Progenitor cell of endocrine pancreas (in vitro differentiated cells): ENCODE data around the gene ITGB7. TPM values are rescaled to one million over a fixed set of nuclear protein-coding genes. Genes with fewer than 3 reads are reported as not detected.

Source experiments
- DNase-seq: peaks from one replicate; pipeline ENCODE4 v3.0.0; 2021; ENCODE audit warnings: low spot score; ENCODE audit not compliant: unreplicated experiment
- H3K27ac Mint-ChIP-seq: 2 replicates; pipeline ENCODE4 v1.8.0; 2021; ENCODE audit warnings: mild to moderate bottlenecking, moderate library complexity, mixed read lengths
- H3K27me3 Mint-ChIP-seq: 2 replicates; pipeline ENCODE4 v1.8.0; 2021; ENCODE audit warnings: mixed read lengths
- H3K36me3 Mint-ChIP-seq: 2 replicates; pipeline ENCODE4 v1.8.0; 2022; ENCODE audit warnings: mixed read lengths; ENCODE audit not compliant: insufficient read depth
- H3K4me1 Mint-ChIP-seq: 2 replicates; pipeline ENCODE4 v1.8.0; 2021; ENCODE audit warnings: low read depth, mixed read lengths
- H3K4me3 Mint-ChIP-seq: 2 replicates; pipeline ENCODE4 v1.8.0; 2021; ENCODE audit warnings: low read depth, mild to moderate bottlenecking, moderate library complexity, mixed read lengths
- H3K9me3 Mint-ChIP-seq: 2 replicates; pipeline ENCODE4 v1.8.0; 2021; ENCODE audit warnings: low read depth, mixed read lengths
- total RNA-seq: library from RNA; stranded (reverse); gene quantifications from 2 replicates; pipeline ENCODE4 v1.2.1, GENCODE V29; 2021
- TF ChIP-seq, protein P1 (sequence below): fragments of 200-600 bp; sonication (generic); IDR thresholded peaks from one replicate; pipeline ENCODE4 v1.5.0; 2021; ENCODE audit warnings: antibody characterized with exemption, mild to moderate bottlenecking; ENCODE audit not compliant: unreplicated experiment

The ITGB7 gene
- total RNA-seq, 1 donor from 2014 or later: 0.29 TPM

DNA sequence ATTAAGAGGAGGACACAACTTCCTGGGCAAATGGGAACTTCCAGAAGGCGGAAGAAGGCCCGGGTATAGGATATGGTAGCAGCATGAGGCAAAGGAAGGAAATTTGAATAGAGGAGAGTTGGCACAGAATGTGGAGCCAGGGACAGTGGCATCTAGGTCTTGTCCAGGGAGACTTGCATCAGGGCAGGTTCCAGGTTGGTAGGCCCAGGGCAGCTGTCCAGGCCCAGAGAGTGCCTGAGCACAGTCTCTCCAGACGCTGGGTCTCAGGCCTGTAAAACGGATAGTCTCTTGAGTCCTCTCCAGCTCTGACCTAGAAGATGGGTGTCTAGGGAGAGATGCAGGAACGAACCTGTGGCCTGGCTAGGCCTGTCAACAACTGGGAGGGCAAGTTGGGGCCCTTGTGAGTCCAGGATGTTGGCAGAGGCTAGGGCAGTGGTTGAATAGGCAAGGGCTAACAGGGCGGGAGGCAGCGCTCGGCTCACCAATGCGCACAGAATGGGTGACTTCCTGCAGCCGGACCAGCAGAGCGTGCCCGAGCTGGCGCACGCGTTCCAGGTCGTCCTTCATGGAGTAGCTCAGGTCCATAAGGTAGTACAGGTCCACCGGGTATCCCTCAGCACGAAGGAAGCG lies 9.9 kb downstream of the ITGB7 start:
- no peak for DNase-seq
- Mint-ChIP-seq H3K27ac (no peak overlapping the region), H3K9me3 (no peaks in the 10 kb centered on the region), H3K4me1 (no peaks in the 10 kb centered on the region), H3K27me3 (peaks cover 54% of the 10 kb centered on the region), H3K36me3 (peaks cover under 1% of the 10 kb centered on the region), H3K4me3 (no peak overlapping the region)
- TF ChIP-seq, protein P1, sequence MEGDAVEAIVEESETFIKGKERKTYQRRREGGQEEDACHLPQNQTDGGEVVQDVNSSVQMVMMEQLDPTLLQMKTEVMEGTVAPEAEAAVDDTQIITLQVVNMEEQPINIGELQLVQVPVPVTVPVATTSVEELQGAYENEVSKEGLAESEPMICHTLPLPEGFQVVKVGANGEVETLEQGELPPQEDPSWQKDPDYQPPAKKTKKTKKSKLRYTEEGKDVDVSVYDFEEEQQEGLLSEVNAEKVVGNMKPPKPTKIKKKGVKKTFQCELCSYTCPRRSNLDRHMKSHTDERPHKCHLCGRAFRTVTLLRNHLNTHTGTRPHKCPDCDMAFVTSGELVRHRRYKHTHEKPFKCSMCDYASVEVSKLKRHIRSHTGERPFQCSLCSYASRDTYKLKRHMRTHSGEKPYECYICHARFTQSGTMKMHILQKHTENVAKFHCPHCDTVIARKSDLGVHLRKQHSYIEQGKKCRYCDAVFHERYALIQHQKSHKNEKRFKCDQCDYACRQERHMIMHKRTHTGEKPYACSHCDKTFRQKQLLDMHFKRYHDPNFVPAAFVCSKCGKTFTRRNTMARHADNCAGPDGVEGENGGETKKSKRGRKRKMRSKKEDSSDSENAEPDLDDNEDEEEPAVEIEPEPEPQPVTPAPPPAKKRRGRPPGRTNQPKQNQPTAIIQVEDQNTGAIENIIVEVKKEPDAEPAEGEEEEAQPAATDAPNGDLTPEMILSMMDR: no peak

- H3K36me3 Mint-ChIP-seq: peaks cover 2% of the 10 kb centered on the region
- H3K9me3 Mint-ChIP-seq: no peaks in the 10 kb centered on the region
- peaks cover 54% of the 10 kb centered on the region for H3K27me3 Mint-ChIP-seq
- H3K4me1 Mint-ChIP-seq: no peaks in the 10 kb centered on the region
- TF ChIP-seq, protein P1: no peak
- no peak for DNase-seq
- H3K4me3 Mint-ChIP-seq: no peak overlapping the region
- H3K27ac Mint-ChIP-seq: no peak overlapping the region
Observed at GRCh38 chr12:53196486-53196885, 10.6 kb downstream of the ITGB7 start.

DNA sequence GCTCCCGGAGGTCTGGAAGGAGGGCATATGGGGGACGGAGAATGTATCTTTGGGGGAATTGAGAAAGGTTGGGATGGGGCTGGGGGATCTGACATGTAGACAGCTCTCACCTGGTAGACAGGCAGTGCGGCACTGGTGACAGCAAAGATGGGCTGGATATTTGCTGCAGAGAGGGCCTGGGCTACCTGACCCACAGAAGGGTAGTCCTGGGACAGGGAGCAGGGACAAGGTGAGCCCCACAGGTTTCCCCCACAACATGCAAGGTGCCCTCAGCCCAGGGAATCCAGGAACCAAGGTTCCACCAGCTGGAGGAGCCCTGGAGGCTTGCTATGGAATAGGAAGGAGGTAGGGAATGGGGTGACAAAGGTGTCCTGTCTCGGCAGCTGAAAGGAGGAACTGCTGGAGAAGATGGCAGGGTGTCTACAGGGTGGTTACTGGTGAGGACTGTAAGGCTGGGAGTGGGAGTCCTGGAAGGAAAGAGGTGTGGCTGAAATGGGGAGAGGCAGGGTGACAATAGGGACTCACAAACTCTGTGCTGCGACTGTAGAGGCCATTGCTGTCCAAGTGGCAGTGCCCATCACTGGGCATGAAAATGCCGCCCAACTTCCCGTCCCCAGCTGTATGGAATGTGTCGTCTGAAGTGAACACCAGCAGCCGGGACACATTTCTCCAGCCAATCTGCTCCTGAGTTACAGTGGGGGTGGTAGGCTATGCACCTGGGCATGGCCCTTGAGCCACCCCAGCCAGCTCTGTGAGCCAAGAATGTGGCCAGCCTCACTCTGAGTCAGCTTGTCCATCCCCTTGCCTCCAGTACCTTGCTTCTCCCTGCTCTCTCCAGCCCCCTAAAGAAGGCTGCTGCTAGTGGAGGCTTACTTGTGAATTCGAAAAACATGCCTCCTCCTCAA lies 11.3 kb downstream of the ITGB7 start:
- Mint-ChIP-seq H3K36me3 (peaks cover 2% of the 10 kb centered on the region), H3K27ac (no peak overlapping the region), H3K27me3 (peaks cover 51% of the 10 kb centered on the region), H3K9me3 (no peaks in the 10 kb centered on the region), H3K4me1 (no peaks in the 10 kb centered on the region), H3K4me3 (no peak overlapping the region)
- TF ChIP-seq, protein P1: no peak
- no peak for DNase-seq

DNA sequence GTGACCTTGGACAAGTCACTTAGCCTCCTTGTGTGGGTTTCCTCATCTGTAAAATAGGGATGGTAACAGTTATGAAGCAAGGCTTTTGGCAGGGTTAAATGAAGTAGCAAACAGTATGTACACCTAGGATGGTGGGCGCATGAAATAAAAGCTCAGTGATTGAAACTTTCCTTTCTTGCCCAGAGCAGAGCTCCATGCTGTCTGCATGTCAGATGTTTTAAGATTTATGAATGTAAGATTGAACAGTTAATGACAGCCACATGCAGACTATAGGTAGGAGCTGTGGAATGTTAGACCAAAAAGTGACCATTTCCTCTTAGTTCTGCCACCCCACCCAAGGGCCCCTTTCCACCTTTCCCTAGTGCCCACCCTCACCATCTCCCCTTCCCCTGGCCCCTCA lies 12.1 kb downstream of the ITGB7 start:
- H3K4me3 Mint-ChIP-seq: no peak overlapping the region
- H3K9me3 Mint-ChIP-seq: no peaks in the 10 kb centered on the region
- no peak overlapping the region for H3K27ac Mint-ChIP-seq
- DNase-seq: no peak
- no peaks in the 10 kb centered on the region for H3K4me1 Mint-ChIP-seq
- TF ChIP-seq, protein P1: no peak
- H3K36me3 Mint-ChIP-seq: peaks cover 2% of the 10 kb centered on the region
- H3K27me3 Mint-ChIP-seq: peaks cover 51% of the 10 kb centered on the region

GRCh38 chr12:53193985-53194716 lies 12.9 kb downstream of the ITGB7 start:
- Mint-ChIP-seq H3K4me3 (no peak overlapping the region), H3K27me3 (peaks cover 47% of the 10 kb centered on the region)
- TF ChIP-seq, protein P1: no peak

More at GRCh38 chr12:53193985-53194716, 12.9 kb downstream of the ITGB7 start:
- no peaks in the 10 kb centered on the region for H3K4me1 Mint-ChIP-seq
- H3K9me3 Mint-ChIP-seq: no peaks in the 10 kb centered on the region
- DNase-seq: no peak
- H3K36me3 Mint-ChIP-seq: peaks cover 2% of the 10 kb centered on the region
- no peak overlapping the region for H3K27ac Mint-ChIP-seq
